GM12872 (cell line): ENCODE measurements around the gene PDILT.
A peak's percentile ranks its signal among the peaks of the same experiment; 100 is the strongest.

Source experiments
- TF ChIP-seq, protein P1 (sequence below): IDR thresholded peaks from 3 replicates; pipeline ENCODE4 v1.5.1; 2011; ENCODE audit warnings: low read depth, mild to moderate bottlenecking, low read length, moderate library complexity; ENCODE audit not compliant: insufficient read depth

PDILT gene

GRCh38 chr16:20369452-20370054 is 35.0 kb downstream of the PDILT start:
- TF ChIP-seq, protein P1, sequence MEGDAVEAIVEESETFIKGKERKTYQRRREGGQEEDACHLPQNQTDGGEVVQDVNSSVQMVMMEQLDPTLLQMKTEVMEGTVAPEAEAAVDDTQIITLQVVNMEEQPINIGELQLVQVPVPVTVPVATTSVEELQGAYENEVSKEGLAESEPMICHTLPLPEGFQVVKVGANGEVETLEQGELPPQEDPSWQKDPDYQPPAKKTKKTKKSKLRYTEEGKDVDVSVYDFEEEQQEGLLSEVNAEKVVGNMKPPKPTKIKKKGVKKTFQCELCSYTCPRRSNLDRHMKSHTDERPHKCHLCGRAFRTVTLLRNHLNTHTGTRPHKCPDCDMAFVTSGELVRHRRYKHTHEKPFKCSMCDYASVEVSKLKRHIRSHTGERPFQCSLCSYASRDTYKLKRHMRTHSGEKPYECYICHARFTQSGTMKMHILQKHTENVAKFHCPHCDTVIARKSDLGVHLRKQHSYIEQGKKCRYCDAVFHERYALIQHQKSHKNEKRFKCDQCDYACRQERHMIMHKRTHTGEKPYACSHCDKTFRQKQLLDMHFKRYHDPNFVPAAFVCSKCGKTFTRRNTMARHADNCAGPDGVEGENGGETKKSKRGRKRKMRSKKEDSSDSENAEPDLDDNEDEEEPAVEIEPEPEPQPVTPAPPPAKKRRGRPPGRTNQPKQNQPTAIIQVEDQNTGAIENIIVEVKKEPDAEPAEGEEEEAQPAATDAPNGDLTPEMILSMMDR: no peak

DNA sequence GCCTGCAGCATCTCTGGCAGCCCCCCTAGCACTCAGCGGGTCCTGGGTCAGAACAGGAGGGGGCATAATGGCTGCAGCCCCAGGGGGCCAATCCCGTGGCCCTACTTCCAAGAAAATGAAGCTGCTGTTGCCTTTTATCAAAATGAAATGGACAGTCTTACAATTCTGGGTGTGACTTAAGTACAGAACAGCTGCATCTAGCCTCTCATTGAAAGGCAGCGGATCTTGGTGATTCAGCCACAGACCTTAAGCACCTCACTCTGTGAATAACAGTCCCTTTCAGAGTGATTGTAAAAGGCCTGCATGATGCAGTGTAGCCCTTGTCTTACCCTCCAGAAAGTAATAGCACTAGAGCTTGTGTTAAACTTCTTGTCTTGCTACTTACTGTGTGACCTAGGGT is 40.5 kb downstream of the PDILT start:
- TF ChIP-seq, protein P1: no peak

- TF ChIP-seq, protein P1: no peak
These were observed 41.3 kb downstream of the PDILT start for GRCh38 chr16:20363191-20363590.

DNA sequence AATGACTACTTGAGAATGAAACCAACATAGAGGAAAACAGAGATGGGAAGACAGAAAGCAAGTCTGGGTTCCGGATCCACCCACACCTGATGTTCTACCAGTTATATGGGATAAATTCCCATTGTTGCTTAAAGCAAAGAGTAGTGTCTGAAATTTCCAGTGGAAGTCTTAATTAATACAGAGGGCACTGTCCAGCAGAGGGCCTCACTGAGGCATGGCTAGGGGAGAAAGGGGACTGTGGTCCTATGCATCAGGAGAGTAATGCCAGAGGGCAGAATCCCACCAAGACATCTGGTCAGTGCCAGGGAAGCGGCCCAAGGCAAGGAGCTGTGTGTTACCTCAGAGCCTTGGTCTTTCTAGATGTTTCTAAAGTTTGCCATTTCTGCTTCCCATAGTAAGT is 44.5 kb downstream of the PDILT start:
- TF ChIP-seq, protein P1: peak; percentile 54

DNA sequence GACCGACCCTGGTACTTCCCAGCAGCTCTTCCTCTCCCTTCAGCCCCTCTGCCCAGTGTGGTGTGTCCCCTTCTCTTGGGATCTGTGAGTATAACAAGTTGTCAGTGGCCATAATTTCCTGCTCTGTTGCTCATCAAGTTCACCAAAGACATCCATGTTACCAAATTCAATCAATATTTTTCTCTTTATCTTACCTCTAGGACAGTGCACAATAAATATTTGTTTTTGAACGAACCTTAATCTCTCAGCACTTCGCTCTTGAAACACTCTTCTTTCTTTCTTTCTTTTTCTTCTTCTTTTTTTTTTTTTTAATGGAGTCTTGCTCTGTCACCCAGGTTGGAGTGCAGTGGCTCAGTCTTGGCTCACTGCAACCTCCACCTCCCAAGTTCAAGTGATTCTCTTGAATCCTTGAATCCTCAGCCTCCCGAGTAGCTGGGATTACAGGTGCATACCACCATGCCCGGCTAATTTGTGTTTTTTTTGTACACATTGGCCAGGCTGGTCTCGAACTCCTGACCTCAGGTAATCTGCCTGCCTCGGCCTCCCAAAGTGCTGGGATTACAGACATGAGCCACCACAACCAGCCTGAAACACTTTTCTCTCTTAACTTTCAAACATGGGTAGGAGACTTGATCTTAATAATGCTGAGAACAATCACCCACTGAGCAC is 49.3 kb downstream of the PDILT start:
- TF ChIP-seq, protein P1: no peak

DNA sequence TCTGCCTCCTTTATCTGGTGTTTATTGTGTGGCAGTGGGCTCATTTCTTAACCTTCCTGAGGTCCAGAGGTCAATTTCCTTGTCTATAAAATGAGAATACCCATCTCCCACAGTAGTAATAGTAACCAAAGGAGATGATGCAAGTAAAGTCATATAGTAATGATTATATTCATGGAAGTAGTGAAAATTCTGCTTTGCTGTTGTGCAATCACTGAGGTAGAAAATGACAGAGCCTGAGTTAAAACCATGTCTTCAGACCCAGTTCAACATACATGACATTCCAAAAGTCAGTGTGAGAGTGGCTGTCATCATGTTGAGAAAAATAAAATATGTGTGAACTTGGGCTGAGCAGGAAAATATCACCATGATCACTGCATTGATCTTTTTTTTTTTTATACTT is 51.2 kb downstream of the PDILT start:
- TF ChIP-seq, protein P1: no peak

DNA sequence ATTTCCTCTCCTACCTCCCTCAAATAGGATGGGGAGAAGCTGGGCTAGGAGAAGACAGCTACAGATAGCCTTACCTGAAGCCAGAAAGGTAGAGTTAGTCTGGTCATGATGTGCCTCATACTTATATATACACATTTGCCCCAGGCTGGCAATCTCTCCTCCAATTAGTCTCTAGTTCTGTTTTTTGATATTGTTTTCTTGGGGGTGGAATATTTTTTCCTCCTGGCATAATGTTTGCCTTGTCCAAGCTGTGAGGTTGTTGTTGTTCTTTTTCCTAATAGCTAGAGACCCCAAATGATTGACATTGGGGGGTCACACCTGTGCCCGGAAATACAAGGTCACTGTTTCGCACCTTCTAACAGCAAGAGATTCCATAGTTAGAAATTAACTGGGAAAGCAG is 51.9 kb downstream of the PDILT start, which contains the start of gene UMOD:
Gene UMOD, minus strand, starts transcription at position 101 of the 400 bp plus-strand sequence. CDS start 1,978 bp downstream, outside the sequence.
- TF ChIP-seq, protein P1: no peak
